Spleen (tissue), 11 donors: Measurements from ENCODE around the gene FCN3. TPM values are rescaled to one million over a fixed set of nuclear protein-coding genes. Genes with fewer than 3 reads are reported as not detected.
"Not testable (repeated sequence)": the region's sequence is repeated elsewhere in the genome, so short reads cannot be mapped to it uniquely, and the experiment has no call there.

Source experiments
- DNase-seq: peaks from one replicate; pipeline ENCODE4 v3.0.0-alpha.2; 2020
- H3K27ac ChIP-seq, 8 donors: fragments of 200-600 bp; sonication (generic) in 7 of 8; 1 replicate in 4 of 8; 2 replicates in 4 of 8; pipeline versions ENCODE4 v1.5.0 to v1.8.0; 2016 to 2021; ENCODE audit warnings: inconsistent platforms in 4 of 8, mild to moderate bottlenecking in 4 of 8, moderate library complexity in 1 of 8
- H3K27me3 ChIP-seq, 7 donors: fragments of 200-600 bp; sonication (generic) in 6 of 7; replicated peaks in 1 of 7; 1 replicate in 4 of 7; 2 replicates in 3 of 7; pipeline versions ENCODE4 v1.5.0 to v1.8.0; 2016 to 2021; ENCODE audit warnings: inconsistent platforms in 3 of 7, mild to moderate bottlenecking in 1 of 7
- H3K36me3 ChIP-seq, 6 donors: fragments of 200-600 bp; sonication (generic) in 5 of 6; 1 replicate in 4 of 6; 2 replicates in 2 of 6; pipeline versions ENCODE4 v1.5.0 to v1.8.0; 2016 to 2021; ENCODE audit warnings: inconsistent platforms in 2 of 6
- H3K4me1 ChIP-seq, 6 donors: fragments of 200-600 bp; sonication (generic) in 5 of 6; 1 replicate in 3 of 6; 2 replicates in 3 of 6; pipeline versions ENCODE4 v1.5.0 to v1.8.0; 2016 to 2021; ENCODE audit warnings: inconsistent platforms in 3 of 6
- H3K4me3 ChIP-seq, 8 donors: fragments of 200-600 bp; sonication (generic) in 7 of 8; 1 replicate in 4 of 8; 2 replicates in 4 of 8; pipeline versions ENCODE4 v1.5.0 to v1.8.0; 2016 to 2021; ENCODE audit warnings: inconsistent platforms in 4 of 8, mild to moderate bottlenecking in 4 of 8, moderate library complexity in 2 of 8
- H3K9me3 ChIP-seq, 8 donors: fragments of 200-600 bp; sonication (generic) in 7 of 8; 1 replicate in 4 of 8; 2 replicates in 4 of 8; pipeline versions ENCODE4 v1.5.0 to v1.8.0; 2016 to 2021; ENCODE audit warnings: inconsistent platforms in 4 of 8
- POLR2A ChIP-seq, 3 donors: fragments of 450-650 bp; IDR thresholded peaks; one replicate each; pipeline ENCODE4 v1.5.1; 2017; ENCODE audit warnings: antibody characterized with exemption in 3 of 3, mild to moderate bottlenecking in 1 of 3
- POLR2AphosphoS5 ChIP-seq, 3 donors: sonication (generic); formaldehyde crosslinking; IDR thresholded peaks; one replicate each; pipeline ENCODE4 v1.5.1; 2017; ENCODE audit warnings: antibody characterized with exemption in 3 of 3
- WGBS, 5 donors: extraction: QIAGEN DNeasy Blood & Tissue Kit in 3 of 5; methylation state at CpG; one replicate each; pipeline versions ENCODE4 v1.1.5 to v1.1.7; 2013 to 2018; 5-methylcytosine and 5-hydroxymethylcytosine counted together
- intact Hi-C: fragments of 100-400 bp; cut with DNase I; formaldehyde crosslinking; loops from one replicate; pipeline ENCODE4 v1.15.0; 2023; ENCODE audit warnings: low total_unique reads
- polyA plus RNA-seq, 3 donors: library from polyadenylated mRNA; stranded (reverse); fragments of 200-250 nt; gene quantifications; one replicate each; pipeline ENCODE4 v1.2.1, GENCODE V29; 2013
- total RNA-seq, 7 donors: library from RNA; depleted of rRNA in 3 of 7; stranded (reverse); fragments of >200 nt in 3 of 7; fragmentation: NEBNext Ultra II Directional in 4 of 7; extraction: Animal tissue kit (Norgen Biotek cat#: 25700) in 4 of 7; gene quantifications; one replicate each; pipeline versions ENCODE4 v1.1.0 to v1.2.1, GENCODE V29; 2016 to 2021
- TF ChIP-seq, protein P1 (sequence below), 11 experiments: fragments of 200-600 bp in 7 of 11; fragments of 450-650 bp in 4 of 11; sonication (generic) in 4 of 11; IDR thresholded peaks in 8 of 11; conservative IDR thresholded peaks in 3 of 11; 1 replicate in 7 of 11; 2 replicates in 4 of 11; pipeline versions ENCODE4 v1.4.0 to v1.8.0; 2016 to 2021; ENCODE audit warnings: antibody characterized with exemption in 11 of 11, inconsistent platforms in 4 of 11, mild to moderate bottlenecking in 1 of 11
- donor health status: healthy with polysubstance abuse.
- donor health status: DM: no; HTN: no; CAD: no; lungs with moderate emphysema.
- donor health status: DM: no; HTN: no; CAD: no.
- donor health status: Bipolar disorder and iron deficiency.
- donor health status: healthy.
- donor health status: DM: no; HTN: no; CAD: no.
- donor health status: DM: yes; HTN: yes; CAD: no.

Gene FCN3
- total and polyA plus RNA-seq, 10 donors = 3.7 to 21.7 (median 9.2) TPM

DNA sequence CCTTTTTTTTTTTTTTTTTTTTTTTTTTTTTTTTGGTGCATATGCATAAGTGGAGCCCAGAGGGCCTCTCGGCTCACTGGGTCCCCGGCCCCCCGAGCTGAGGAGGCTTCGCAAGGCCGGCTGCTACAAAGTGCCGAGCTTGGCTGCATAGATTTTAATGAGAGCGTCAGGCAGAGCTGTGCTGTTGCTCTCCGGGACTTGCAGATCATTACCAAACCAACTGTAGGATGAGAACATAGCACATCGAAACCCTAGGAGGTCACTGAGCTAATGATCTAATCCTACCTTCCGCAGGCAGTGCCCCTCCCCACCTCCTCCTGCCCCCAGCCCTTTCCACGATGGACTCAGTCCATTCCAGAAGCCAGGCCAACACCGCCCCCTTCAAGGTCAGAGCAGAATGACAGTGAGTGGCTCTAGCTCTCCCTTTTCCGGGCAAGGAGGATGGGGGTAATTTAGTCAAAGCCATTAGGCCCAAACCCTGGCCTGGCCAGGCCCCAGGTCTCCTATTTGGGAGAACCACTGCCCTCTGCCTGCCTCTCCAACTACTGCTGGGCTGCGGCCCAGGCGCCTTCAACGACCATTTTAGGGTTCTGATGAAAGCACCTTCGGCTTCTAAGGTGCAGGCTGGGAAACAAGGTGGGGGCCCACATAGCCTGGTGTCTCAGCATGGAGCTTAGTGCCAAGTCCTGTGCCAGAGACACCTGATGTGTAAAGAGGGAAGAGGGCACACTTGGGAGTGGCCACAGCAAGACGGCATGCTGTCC, 31.2 kb upstream of the FCN3 start:
- H3K4me3 ChIP-seq, intact Hi-C loops, DNase-seq, H3K9me3 ChIP-seq, H3K27me3 ChIP-seq: not testable (repeated sequence)
- peaks cover 31 to 74% (median 57%) of the 10 kb centered on the region in 6 donors for H3K4me1 ChIP-seq
- TF ChIP-seq, protein P1, sequence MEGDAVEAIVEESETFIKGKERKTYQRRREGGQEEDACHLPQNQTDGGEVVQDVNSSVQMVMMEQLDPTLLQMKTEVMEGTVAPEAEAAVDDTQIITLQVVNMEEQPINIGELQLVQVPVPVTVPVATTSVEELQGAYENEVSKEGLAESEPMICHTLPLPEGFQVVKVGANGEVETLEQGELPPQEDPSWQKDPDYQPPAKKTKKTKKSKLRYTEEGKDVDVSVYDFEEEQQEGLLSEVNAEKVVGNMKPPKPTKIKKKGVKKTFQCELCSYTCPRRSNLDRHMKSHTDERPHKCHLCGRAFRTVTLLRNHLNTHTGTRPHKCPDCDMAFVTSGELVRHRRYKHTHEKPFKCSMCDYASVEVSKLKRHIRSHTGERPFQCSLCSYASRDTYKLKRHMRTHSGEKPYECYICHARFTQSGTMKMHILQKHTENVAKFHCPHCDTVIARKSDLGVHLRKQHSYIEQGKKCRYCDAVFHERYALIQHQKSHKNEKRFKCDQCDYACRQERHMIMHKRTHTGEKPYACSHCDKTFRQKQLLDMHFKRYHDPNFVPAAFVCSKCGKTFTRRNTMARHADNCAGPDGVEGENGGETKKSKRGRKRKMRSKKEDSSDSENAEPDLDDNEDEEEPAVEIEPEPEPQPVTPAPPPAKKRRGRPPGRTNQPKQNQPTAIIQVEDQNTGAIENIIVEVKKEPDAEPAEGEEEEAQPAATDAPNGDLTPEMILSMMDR (IDR thresholded peaks at IDR 0.05 in 8 of 11, conservative IDR thresholded peaks at IDR 0.05 in 3 of 11) = peak in 2 of 11 experiments; percentile 25 to 33
- TF ChIP-seq POLR2AphosphoS5 (IDR thresholded peaks at IDR 0.05) = peak in 2 of 3 donors; percentile 13 to 34
- peak overlapping the region in 6 of 8 donors; percentile 47 to 84 (median 78) for H3K27ac ChIP-seq
- H3K36me3 ChIP-seq = peaks cover 0 to 63% (median 40%) of the 10 kb centered on the region in 6 donors
- WGBS, 5 donors = 75 to 90% (median 81%) methylated on average over 7 to 17 of the region's 18 CpGs

DNA sequence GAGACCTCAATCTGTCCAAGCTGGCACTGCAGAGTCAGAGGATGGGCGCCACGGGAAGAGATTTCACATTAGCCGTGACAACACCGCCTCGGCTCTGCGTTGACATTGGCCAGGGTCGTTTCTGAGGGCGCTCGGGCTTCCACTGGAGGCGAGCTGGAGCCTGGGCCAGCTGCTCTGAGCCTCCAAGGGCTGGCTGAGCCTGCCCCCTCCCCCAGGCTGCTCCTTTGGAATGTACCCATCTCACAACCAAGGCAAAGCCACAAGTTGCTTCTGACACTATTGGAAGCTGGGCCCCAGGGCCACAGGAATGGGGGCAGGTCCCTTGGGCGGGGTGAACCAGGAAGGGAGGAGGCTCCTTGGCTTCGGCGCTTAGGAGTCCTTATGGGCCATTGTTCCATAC, 30.4 kb upstream of the FCN3 start:
- no peak for DNase-seq
- 55 to 75% (median 68%) methylated on average over 8 to 13 of the region's 13 CpGs for WGBS, 5 donors
- intact Hi-C loops = no loop called here

DNA sequence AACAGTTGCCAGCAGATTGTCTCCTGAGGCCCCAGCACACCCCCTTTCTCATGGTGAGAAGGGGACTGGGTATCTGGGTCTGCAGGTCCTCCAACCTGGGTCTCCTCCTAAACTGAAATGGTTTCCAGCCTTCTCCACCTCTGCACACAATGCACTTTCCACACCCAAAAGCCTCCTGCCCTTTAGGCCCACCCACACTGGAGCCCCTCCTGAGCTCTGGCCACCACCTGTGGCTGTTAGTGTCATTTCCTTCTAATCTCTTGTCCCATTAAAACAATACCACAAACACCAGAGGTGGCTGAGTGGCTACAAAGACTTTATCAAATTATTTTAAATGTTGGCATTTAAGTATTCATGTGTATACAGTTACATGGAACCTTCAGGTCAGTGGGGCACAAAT, 29.3 kb upstream of the FCN3 start:
- H3K9me3 ChIP-seq = no peaks in the 10 kb centered on the region
- H3K27ac ChIP-seq = peak overlapping the region; percentile 2 to 84 (median 75)
- no peak for DNase-seq
- peaks cover 31 to 92% (median 59%) of the 10 kb centered on the region in 6 donors for H3K4me1 ChIP-seq
- intact Hi-C loops = loop anchor here (5.0 kb wide), 2 partner anchors 203 to 258 kb away; no protein-coding TSS in a partner anchor
- no peak for TF ChIP-seq POLR2A (IDR thresholded peaks at IDR 0.05)
- TF ChIP-seq, protein P1 (IDR thresholded peaks at IDR 0.05 in 8 of 11, conservative IDR thresholded peaks at IDR 0.05 in 3 of 11) = no peak
- H3K27me3 ChIP-seq = no peaks in the 10 kb centered on the region
- H3K36me3 ChIP-seq = peaks cover 0 to 45% (median 23%) of the 10 kb centered on the region in 6 donors
- no peak overlapping the region for H3K4me3 ChIP-seq

More for the DNA sequence above, 30.4 kb upstream of the FCN3 start:
- peak overlapping the region in 7 of 8 donors; percentile 32 to 84 (median 75) for H3K27ac ChIP-seq
- H3K27me3 ChIP-seq = no peaks in the 10 kb centered on the region
- peaks cover 0 to 56% (median 33%) of the 10 kb centered on the region in 6 donors for H3K36me3 ChIP-seq
- no peak overlapping the region for H3K4me3 ChIP-seq
- H3K4me1 ChIP-seq = peaks cover 31 to 81% (median 57%) of the 10 kb centered on the region in 6 donors
- H3K9me3 ChIP-seq = no peaks in the 10 kb centered on the region
- TF ChIP-seq, protein P1 (IDR thresholded peaks at IDR 0.05 in 8 of 11, conservative IDR thresholded peaks at IDR 0.05 in 3 of 11) = no peak
- TF ChIP-seq POLR2AphosphoS5 (IDR thresholded peaks at IDR 0.05) (peak; percentile 34 to 57 (median 40)), POLR2A (IDR thresholded peaks at IDR 0.05) (no peak)

DNA sequence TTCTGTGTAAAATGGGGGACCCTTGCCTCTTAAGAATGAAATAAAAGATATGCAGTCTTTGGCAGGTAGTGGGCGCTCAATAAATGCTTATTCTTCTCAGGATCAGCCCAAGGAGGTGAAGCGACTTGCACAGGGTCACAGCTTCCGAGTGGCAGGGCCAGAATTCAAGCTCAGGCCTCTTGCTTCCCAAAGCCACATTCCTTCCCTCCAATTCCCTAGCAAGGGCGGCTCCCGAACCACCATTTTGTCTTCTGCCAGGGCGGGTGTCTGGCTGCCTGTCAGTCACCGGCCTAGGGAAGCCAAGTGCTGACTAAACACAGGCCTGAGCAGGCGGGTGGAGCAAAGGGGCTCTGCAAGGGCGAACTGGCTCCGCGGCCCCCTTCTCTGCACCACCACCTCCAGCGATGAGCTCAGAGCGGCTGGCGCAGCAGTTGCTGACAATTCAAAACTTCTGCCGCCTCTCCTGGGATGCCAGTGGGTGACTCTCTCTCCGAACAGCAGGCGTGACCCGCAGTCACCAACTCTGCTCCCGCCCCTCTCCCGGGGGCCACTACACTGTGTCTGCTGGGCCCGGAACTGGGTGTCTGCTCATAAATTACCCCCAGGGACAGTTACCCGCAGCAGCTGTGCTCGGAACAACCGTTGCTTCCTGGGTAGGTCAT, 28.6 kb upstream of the FCN3 start:
- Histone ChIP-seq H3K4me1 (peaks cover 31 to 93% (median 59%) of the 10 kb centered on the region in 6 donors), H3K27me3 (no peaks in the 10 kb centered on the region), H3K9me3 (no peaks in the 10 kb centered on the region), H3K4me3 (peak overlapping the region in 1 of 8 donors; percentile 41), H3K27ac (peak overlapping the region; percentile 2 to 84 (median 75)), H3K36me3 (peaks cover 0 to 37% (median 15%) of the 10 kb centered on the region in 6 donors)
- TF ChIP-seq POLR2A (IDR thresholded peaks at IDR 0.05) (no peak), POLR2AphosphoS5 (IDR thresholded peaks at IDR 0.05) (peak; percentile 39 to 84 (median 76))
- TF ChIP-seq, protein P1 (IDR thresholded peaks at IDR 0.05 in 8 of 11, conservative IDR thresholded peaks at IDR 0.05 in 3 of 11) = peak in 6 of 11 experiments; percentile 7 to 47 (median 28)
- DNase-seq = peak; percentile 89
- 17 to 25% (median 21%) methylated on average over 20 to 24 of the region's 24 CpGs for WGBS, 5 donors
- intact Hi-C loops = loop anchor here (5.0 kb wide), 2 partner anchors 204 to 259 kb away; no protein-coding TSS in a partner anchor
